GM18868 (cell line): ENCODE measurements around the gene KRT38.
"Not testable (repeated sequence)": the region's sequence is repeated elsewhere in the genome, so short reads cannot be mapped to it uniquely, and the experiment has no call there.

Experiments used
- ATAC-seq: cut with Tn5 transposase; IDR thresholded peaks from one replicate; pipeline ENCODE4 v1.9.1; 2021; ENCODE audit warnings: mild to moderate bottlenecking, moderate library complexity; ENCODE audit not compliant: unreplicated experiment

Gene KRT38

GRCh38 chr17:41396996-41397660, 43.7 kb downstream of the KRT38 start, which contains the start of gene KRT31:
Gene KRT31 (minus strand): TSS chr17:41397608. CDS start chr17:41397539, 69 bp downstream.
- ATAC-seq = no peak

GRCh38 chr17:41396340-41396739, 44.4 kb downstream of the KRT38 start:
- ATAC-seq = no peak

- no peak for ATAC-seq
Measured at GRCh38 chr17:41395611-41396010, 45.2 kb downstream of the KRT38 start.

- ATAC-seq = not testable (repeated sequence)
Measured at GRCh38 chr17:41395044-41395443, 45.7 kb downstream of the KRT38 start.

- ATAC-seq = no peak
Measured at GRCh38 chr17:41394254-41394996, 46.4 kb downstream of the KRT38 start.

GRCh38 chr17:41393826-41394225, 47.0 kb downstream of the KRT38 start:
- no peak for ATAC-seq

- no peak for ATAC-seq
Measured at GRCh38 chr17:41393294-41393693, 47.5 kb downstream of the KRT38 start.

GRCh38 chr17:41392278-41392677, 48.5 kb downstream of the KRT38 start:
- no peak for ATAC-seq

- ATAC-seq = no peak
Measured at GRCh38 chr17:41391535-41391934, 49.2 kb downstream of the KRT38 start.

- no peak for ATAC-seq
Measured at GRCh38 chr17:41390411-41390938, 50.3 kb downstream of the KRT38 start.

GRCh38 chr17:41387670-41388069, 53.1 kb downstream of the KRT38 start:
- no peak for ATAC-seq

- no peak for ATAC-seq
Measured at GRCh38 chr17:41386227-41386626, 54.6 kb downstream of the KRT38 start.
